GM18868 (cell line): ENCODE data around the gene KAZN.
"Not testable (repeated sequence)": the region's sequence is repeated elsewhere in the genome, so short reads cannot be mapped to it uniquely, and the experiment has no call there.

Experiments used
- ATAC-seq: cut with Tn5 transposase; IDR thresholded peaks from one replicate; pipeline ENCODE4 v1.9.1; 2021; ENCODE audit warnings: mild to moderate bottlenecking, moderate library complexity; ENCODE audit not compliant: unreplicated experiment

KAZN gene

DNA sequence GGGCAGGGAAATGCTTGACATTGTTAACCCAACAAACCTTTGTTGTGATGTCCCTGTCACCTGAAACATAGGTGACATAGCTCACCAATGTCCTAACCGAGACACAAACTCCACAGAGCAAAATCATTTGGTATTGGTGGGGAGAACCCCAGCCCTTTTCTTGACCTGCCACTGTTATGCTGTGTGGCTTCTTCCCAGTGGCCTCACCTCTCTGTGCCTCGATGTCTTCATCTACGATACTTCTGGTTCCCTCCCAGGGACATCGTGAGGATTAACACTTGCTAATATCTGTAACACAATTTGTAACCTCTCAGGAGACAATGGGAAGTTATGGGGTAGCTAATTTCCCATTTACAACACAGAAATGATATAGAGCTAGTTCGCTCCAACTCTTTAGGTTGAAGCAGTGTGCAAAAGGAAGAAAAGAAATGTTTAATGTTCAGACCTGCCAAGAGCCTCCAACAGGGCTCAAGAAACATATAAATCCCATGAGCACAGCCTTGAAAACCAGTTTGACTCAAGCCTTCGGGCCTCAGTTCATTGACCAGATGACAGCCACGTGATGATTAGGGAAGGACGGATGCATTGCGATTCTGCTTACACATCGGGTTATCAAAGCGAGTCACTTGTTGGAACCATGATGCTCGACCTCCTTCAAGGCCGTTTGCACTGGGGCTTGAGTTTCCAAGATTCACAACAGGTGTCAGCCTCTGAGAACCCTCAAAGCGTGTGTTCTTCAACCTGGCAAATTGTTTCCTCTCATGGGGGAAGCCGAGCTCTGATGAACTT lies 517.3 kb downstream of the KAZN start:
- no peak for ATAC-seq

- ATAC-seq, result no peak
Measured at GRCh38 chr1:15116966-15117365, 518.5 kb downstream of the KAZN start.

DNA sequence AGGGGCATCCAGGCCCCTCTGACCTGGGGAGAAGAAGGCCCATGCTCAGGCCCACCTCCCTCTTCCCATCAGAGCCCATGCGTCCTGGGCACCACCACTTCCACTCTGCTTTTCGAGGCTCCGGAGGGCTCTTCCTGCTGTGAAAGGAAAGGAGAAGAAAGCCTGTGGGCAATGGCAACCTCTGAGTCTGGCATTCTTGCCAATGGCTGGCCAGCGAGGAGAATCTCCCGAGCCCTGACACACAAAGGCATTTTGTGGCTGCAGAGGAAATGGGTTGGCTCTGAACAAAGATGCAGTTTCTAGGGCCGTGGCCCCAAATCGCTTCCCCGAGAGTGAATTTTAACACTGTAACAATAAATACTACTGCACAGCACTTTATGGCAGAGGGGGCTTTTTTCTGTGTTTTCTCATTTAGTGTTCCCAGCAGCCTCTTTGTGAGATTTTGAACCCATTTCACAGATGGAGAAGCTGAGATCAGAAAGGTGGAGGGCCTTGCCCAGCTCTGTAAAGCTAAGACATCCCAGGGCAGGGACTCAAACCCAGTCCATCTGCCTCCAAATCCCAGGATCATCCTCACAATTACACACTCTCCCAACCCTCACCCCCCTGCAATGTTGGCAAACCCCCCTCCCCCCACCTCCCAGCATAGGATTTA lies 519.3 kb downstream of the KAZN start:
- ATAC-seq, result no peak

DNA sequence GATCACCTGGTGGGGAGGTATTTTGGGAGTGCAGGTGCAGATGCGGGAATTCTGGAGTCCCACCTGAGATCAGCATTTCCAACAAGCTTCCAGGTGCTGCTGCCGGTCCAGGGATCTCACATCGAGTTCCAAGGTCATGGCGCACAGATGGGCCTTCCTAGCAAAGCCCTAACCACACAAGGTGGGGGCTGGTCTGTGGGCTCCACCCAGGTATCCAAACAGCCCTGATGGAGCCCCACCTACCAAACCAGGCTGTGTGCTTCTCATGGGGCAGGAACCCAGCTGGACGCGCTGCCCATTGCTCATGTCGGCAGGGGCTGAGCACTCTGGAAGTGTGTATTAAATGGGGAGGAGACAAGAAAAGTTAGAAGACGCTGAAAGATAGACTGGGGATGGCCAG lies 520.1 kb downstream of the KAZN start:
- no peak for ATAC-seq

DNA sequence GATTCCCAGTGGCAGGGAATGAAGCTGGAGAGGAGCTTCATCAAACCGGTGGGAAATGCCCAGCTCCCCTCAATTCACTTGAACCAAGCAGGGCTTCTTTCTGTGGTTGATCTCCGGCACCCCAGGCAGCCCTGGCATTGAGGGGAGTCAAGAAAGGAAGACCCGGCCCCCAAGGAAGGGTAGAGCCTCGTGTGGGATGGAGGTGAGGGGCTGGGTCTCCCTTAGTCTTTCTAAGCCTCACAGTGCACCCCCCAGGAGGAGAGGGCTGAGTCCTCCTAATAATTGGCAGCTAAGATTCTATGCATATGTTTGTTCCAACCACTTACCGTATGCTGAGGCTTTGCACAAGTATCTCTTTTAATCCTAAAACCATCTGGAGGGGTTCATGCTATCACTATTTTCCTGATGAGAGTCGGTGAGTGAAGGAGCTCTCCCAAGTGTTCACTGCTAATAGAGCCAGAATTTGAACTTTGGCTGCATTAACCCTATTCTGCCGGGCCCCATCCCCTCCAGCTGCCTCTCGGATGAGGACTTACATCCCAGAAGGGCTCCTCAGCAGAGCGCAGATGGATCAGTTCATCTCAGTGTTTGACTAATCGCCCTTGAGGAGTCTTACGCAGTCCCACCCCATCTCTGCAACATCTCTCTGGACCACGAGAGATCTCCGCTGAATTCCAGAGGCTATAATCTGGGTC lies 521.9 kb downstream of the KAZN start:
- ATAC-seq, result no peak

GRCh38 chr1:15122331-15122730 lies 523.8 kb downstream of the KAZN start:
- no peak for ATAC-seq

- no peak for ATAC-seq
Measured at GRCh38 chr1:15123270-15123669, 524.8 kb downstream of the KAZN start.

DNA sequence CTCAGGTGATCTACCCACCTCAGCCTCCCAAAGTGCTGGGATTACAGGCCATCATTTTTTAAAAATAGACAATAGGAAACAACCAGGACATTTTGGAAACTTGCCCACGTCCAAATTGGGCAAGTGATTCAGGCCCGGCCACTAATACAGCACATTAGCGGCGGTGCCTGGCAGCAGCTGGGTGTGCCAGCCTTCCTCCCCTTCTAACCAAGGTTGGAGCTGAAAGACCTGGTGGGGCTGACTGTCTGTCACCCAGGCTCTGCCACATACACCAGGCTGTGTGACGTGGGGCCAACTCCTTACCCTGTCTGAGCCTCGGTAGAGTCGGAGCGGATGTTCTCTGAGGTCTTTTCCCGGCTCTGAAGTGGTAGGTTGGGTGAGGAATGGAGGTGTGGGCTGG lies 525.4 kb downstream of the KAZN start:
- ATAC-seq, result no peak

- no peak for ATAC-seq
Measured at GRCh38 chr1:15124362-15125100, 526.0 kb downstream of the KAZN start.

GRCh38 chr1:15125101-15125745 lies 526.7 kb downstream of the KAZN start:
- ATAC-seq, result no peak

DNA sequence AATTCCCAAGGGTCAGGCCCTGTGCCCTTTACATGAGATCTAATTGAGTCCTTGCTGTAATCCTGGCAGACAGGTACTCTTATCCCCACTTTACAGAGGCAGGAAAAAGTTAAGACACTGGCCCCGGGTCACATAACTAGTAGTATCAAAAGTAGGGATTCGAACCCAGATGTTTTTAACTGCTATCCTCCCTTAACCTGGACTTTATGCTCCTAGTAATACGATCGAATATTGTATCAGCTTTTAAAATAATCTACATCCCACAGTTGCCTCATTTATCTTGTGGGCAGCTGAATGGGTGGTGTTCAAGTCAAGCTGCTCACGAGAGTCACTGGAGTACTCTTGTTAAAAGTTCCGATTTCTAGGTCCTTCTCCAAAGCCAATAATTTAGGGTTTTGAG lies 529.6 kb downstream of the KAZN start:
- ATAC-seq, result no peak

- no peak for ATAC-seq
Measured at GRCh38 chr1:15128520-15129313, 530.2 kb downstream of the KAZN start.

DNA sequence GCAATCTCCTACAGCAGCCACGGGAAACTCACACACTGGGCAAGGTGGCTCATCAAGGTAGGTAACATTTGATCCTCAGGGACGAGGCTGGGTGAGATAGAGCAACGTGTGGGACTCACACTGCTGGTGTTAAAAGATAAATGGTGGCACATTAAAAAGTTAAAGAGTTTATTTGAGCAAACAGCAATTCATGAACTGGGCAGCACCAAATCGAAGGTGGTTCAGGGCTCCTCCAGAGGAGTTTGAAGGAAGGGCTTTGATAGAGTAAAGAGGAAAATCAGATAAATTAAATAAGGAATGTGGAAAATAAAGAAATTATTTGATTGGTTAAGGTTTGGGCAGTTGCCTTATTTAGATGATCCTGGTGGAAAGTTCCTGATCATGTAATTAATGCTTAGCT lies 531.5 kb downstream of the KAZN start:
- ATAC-seq, result no peak

DNA sequence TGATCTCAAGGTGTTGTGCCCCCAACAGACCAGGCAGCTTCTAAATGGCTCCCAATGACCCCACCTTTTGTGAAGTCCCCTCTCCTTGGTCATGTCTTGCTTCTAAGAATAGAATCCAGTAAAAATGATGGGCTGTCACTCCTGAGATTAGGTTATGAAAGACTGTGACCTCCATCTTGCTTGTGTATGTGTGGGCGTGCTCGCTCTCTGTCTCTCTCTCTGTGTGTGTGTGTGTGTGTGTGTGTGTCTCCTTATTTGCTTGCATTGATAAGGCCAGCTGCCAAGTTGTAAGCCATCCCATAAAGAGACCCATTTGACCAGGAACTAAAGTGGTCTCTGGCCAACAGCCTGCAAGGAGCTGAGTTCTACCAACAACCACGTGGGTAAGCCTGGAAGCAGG lies 532.1 kb downstream of the KAZN start:
- ATAC-seq, result no peak

DNA sequence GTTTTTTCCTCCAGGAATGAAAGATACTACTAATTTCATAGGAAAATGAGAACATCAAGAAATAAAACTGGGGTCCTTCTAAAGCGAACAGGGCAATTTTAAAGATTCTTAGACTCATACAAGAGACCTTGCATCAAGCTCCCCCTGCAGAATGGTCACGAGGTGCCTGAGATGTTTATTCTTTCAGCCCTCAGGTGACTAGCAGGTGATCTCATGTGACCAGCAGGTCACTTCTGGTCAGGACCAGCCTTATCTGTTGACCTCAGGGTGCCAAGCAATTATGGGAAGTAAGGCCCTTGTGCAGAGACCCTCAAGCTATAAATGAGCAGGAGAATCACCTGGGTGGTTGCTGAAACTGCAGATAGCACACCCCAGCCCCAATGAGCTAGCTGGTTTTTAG lies 534.5 kb downstream of the KAZN start:
- no peak for ATAC-seq

DNA sequence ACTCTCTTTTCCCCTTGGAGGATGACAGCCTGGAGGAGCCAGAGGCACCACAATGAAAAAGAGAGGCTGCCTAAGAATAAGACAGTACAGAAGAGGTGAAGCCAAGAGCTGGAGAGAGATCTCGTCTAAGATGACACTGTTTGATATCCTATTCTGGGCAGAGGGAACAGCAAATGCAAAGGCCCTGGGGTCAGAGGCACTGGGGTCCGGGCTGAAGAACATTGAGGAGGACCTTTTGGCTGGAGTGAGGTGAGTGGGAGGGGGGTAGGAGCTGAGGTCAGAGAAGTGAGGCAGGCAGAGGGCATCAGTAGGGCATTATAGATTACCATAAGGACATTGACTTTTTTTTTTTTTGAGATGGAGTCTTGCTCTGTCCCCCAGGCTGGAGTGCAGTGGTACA lies 535.8 kb downstream of the KAZN start:
- no peak for ATAC-seq

DNA sequence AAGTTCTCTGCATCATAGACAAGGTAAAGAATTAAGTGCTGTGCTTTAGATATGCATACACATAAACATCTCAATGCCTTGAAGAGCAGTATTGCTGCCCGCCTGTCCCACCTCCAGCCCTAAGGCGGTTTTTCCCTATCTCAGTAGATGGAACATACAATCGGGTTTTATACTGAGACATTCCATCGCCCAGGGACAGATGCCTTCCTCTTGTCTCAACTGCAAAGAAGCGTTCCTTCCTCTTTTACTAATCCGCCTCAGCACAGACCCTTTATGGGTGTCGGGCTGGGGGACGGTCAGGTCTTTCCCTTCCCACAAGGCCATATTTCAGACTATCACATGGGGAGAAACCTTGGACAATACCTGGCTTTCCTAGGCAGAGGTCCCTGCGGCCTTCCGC lies 537.1 kb downstream of the KAZN start:
- not testable (repeated sequence) for ATAC-seq

GRCh38 chr1:15137809-15138208 lies 539.3 kb downstream of the KAZN start:
- ATAC-seq, result no peak

DNA sequence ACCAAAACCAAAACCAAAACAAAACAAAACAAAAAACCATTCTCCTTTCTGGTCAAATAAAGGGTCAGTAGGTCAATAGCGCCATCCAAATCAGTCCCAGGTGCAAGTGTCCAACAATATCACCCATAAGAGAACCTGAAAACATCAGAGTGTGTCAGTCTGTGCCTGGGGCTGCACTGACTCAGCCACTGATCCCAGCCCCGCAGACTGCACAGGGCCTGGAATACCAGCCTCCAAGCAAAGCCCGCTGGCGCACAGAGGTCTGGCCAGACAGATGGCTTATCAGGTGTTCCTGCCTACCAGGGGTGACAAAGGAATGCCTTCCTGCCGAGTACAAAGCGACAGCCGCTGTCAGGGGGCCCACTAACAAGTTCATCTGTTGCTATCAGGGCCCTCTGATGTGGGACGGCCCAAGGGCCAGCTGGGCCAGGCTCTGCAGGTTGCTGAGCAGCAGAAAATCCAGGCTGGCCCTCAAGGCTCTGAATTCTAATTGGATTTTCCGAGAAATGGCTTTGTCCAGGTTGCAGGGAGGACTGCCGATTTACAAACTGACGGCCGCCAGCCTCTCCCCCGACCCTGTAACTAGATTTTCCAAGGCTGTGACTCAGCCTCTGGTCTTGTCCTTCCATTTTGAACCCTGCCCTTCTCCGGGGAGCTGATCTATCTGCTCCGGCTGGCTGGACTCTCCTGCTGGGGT lies 541.3 kb downstream of the KAZN start:
- no peak for ATAC-seq
